SK-N-SH (cell line): ENCODE data around the gene ZBTB46. TPM values are rescaled to one million over a fixed set of nuclear protein-coding genes. Genes with fewer than 3 reads are reported as not detected.

ENCODE experiments used
- CTCF ChIA-PET: fragments of 300-600, 350-600 bp; formaldehyde crosslinking; extraction: SDS; loops from one replicate; lab custom pipeline; 2021; lab: Yijun Ruan, JAX
- POLR2A ChIA-PET: fragments of 350-600 bp; sonication (Branson Sonifier 250); formaldehyde crosslinking; extraction: SDS; loops from one replicate; lab custom pipeline; 2020; ENCODE audit warnings: antibody characterized with exemption, inconsistent platforms; lab: Yijun Ruan, JAX
- DNase-seq: peaks from one replicate; pipeline ENCODE4 v3.0.0; 2012
- H2AFZ ChIP-seq: fragments of 200-600 bp; sonication (generic); 2 replicates; pipeline ENCODE4 v1.8.1; 2016; ENCODE audit warnings: antibody characterized with exemption, mild to moderate bottlenecking, low read depth
- H3F3A ChIP-seq: fragments of 200-600 bp; sonication (generic); replicated peaks from 2 replicates; pipeline ENCODE3; 2016; ENCODE audit warnings: antibody characterized with exemption, mild to moderate bottlenecking; ENCODE audit not compliant: insufficient read depth
- H3K27ac ChIP-seq, 2 experiments: fragments of 200-500 bp in 1 of 2; fragments of 200-600 bp in 1 of 2; sonication (Bioruptor generic) in 1 of 2; sonication (generic), shearing (Covaris generic) in 1 of 2; 2 replicates each; pipeline versions ENCODE4 v1.5.1 to v1.6.1; 2014 to 2016; ENCODE audit warnings: low read depth in 2 of 2, inconsistent platforms in 1 of 2, low read length in 1 of 2, mild to moderate bottlenecking in 1 of 2, mixed read lengths in 1 of 2
- H3K27me3 ChIP-seq: fragments of 200-600 bp; sonication (generic), shearing (Covaris generic); 2 replicates; pipeline ENCODE4 v1.6.1; 2016; ENCODE audit warnings: mixed run types; ENCODE audit not compliant: insufficient read depth
- H3K36me3 ChIP-seq, 2 experiments: fragments of 200-500 bp in 1 of 2; fragments of 200-600 bp in 1 of 2; sonication (Bioruptor generic) in 1 of 2; sonication (generic) in 1 of 2; replicated peaks in 1 of 2; 2 replicates each; pipeline versions ENCODE3 to v1.5.1; 2014 to 2016; ENCODE audit warnings: low read length in 1 of 2, mild to moderate bottlenecking in 1 of 2; ENCODE audit not compliant: insufficient read depth in 2 of 2, control insufficient read depth in 1 of 2
- H3K4me1 ChIP-seq, 2 experiments: fragments of 200-500 bp in 1 of 2; fragments of 200-600 bp in 1 of 2; sonication (Bioruptor generic) in 1 of 2; sonication (generic), shearing (Covaris generic) in 1 of 2; 2 replicates each; pipeline versions ENCODE4 v1.5.1 to v1.6.1; 2014 to 2016; ENCODE audit warnings: low read depth in 1 of 2, low read length in 1 of 2, mixed run types in 1 of 2; ENCODE audit not compliant: insufficient read depth in 2 of 2, control insufficient read depth in 1 of 2
- H3K4me2 ChIP-seq: fragments of 200-600 bp; sonication (generic), shearing (Covaris generic); 2 replicates; pipeline ENCODE4 v1.6.1; 2017; ENCODE audit warnings: mixed run types
- H3K4me3 ChIP-seq, 2 experiments: fragments of 200-500 bp in 1 of 2; fragments of 200-600 bp in 1 of 2; sonication (Bioruptor generic) in 1 of 2; sonication (generic), shearing (Covaris generic) in 1 of 2; 2 replicates each; pipeline versions ENCODE4 v1.5.1 to v1.8.1; 2014 to 2016; ENCODE audit warnings: low read depth in 2 of 2, inconsistent platforms in 1 of 2, low read length in 1 of 2, mild to moderate bottlenecking in 1 of 2, mixed read lengths in 1 of 2, moderate library complexity in 1 of 2
- H3K79me2 ChIP-seq: fragments of 200-600 bp; sonication (generic); 2 replicates; pipeline ENCODE4 v1.8.1; 2017; ENCODE audit warnings: mild to moderate bottlenecking; ENCODE audit not compliant: insufficient read depth
- H3K9ac ChIP-seq: fragments of 200-600 bp; sonication (generic); 2 replicates; pipeline ENCODE4 v1.6.1; 2017; ENCODE audit warnings: mixed run types
- H3K9me2 ChIP-seq: fragments of 200-600 bp; sonication (generic); 2 replicates; pipeline ENCODE4 v1.6.1; 2017; ENCODE audit warnings: mixed run types
- H3K9me3 ChIP-seq: fragments of 200-600 bp; sonication (generic); 2 replicates; pipeline ENCODE4 v1.6.1; 2017; ENCODE audit warnings: mixed run types, mild to moderate bottlenecking, moderate library complexity
- H4K20me1 ChIP-seq: fragments of 200-600 bp; sonication (generic); 2 replicates; pipeline ENCODE4 v1.6.1; 2017; ENCODE audit warnings: mild to moderate bottlenecking, mixed run types; ENCODE audit not compliant: insufficient read depth
- CHD2 ChIP-seq: fragments of 150-350 bp; IDR thresholded peaks from 2 replicates; pipeline ENCODE4 v1.6.1; 2018; ENCODE audit warnings: low read length; ENCODE audit not compliant: partially characterized antibody
- EP300 ChIP-seq, 2 experiments: IDR thresholded peaks; 2 replicates each; pipeline versions ENCODE4 v1.4.0 to v1.6.1; 2012; ENCODE audit warnings: borderline replicate concordance in 1 of 2, low read depth in 1 of 2, low read length in 1 of 2
- FOXJ3 ChIP-seq: sonication (generic); formaldehyde crosslinking; IDR thresholded peaks from 2 replicates; pipeline ENCODE4 v1.5.1; 2020; ENCODE audit warnings: mild to moderate bottlenecking, missing genetic modification reagents
- FOXM1 ChIP-seq: IDR thresholded peaks from 2 replicates; pipeline ENCODE4 v1.4.0; 2012; ENCODE audit warnings: low read depth, mild to moderate bottlenecking
- GABPA ChIP-seq: IDR thresholded peaks from 2 replicates; pipeline ENCODE4 v1.4.0; 2012; ENCODE audit warnings: low read depth, mild to moderate bottlenecking
- GATA2 ChIP-seq: sonication (generic); formaldehyde crosslinking; IDR thresholded peaks from 2 replicates; pipeline ENCODE4 v1.5.0; 2020; ENCODE audit warnings: mild to moderate bottlenecking, missing genetic modification reagents
- JUND ChIP-seq: IDR thresholded peaks from 2 replicates; pipeline ENCODE4 v1.4.0; 2012
- MXI1 ChIP-seq: IDR thresholded peaks from 2 replicates; pipeline ENCODE4 v1.6.1; 2012; ENCODE audit warnings: mild to moderate bottlenecking, low read depth, low read length, improper control_type of control experiment
- NFIC ChIP-seq: IDR thresholded peaks from 2 replicates; pipeline ENCODE4 v1.4.0; 2012; ENCODE audit warnings: borderline replicate concordance
- NRF1 ChIP-seq: IDR thresholded peaks from 2 replicates; pipeline ENCODE4 v1.6.1; 2012; ENCODE audit warnings: low read depth, mild to moderate bottlenecking, low read length
- PBX3 ChIP-seq: IDR thresholded peaks from 2 replicates; pipeline ENCODE4; 2012
- POLR2AphosphoS5 ChIP-seq: IDR thresholded peaks from 2 replicates; pipeline ENCODE4 v1.6.1; 2012; ENCODE audit warnings: low read depth, low read length
- RAD21 ChIP-seq: IDR thresholded peaks from 2 replicates; pipeline ENCODE4 v1.6.1; 2012; ENCODE audit warnings: mild to moderate bottlenecking, low read length
- RCOR1 ChIP-seq: fragments of 150-350 bp; IDR thresholded peaks from 2 replicates; pipeline ENCODE4 v1.6.1; 2017; ENCODE audit warnings: antibody characterized with exemption, low read length
- REST ChIP-seq: IDR thresholded peaks from 2 replicates; pipeline ENCODE4 v1.6.1; 2012; ENCODE audit warnings: mild to moderate bottlenecking, low read depth, low read length, moderate library complexity
- RXRA ChIP-seq: IDR thresholded peaks from 2 replicates; pipeline ENCODE4 v1.4.0; 2012; ENCODE audit warnings: low read depth, mild to moderate bottlenecking, borderline replicate concordance
- TEAD4 ChIP-seq: IDR thresholded peaks from 2 replicates; pipeline ENCODE4 v1.4.0; 2012; ENCODE audit warnings: mild to moderate bottlenecking, borderline replicate concordance; ENCODE audit not compliant: insufficient read depth
- YY1 ChIP-seq: IDR thresholded peaks from 2 replicates; pipeline ENCODE4 v1.4.0; 2012; ENCODE audit warnings: low read depth, mild to moderate bottlenecking
- WGBS: methylation state at CpG from one replicate; pipeline ENCODE4 v1.1.6; 2017; ENCODE audit warnings: low lambda C conversion rate; 5-methylcytosine and 5-hydroxymethylcytosine counted together
- polyA plus RNA-seq, 3 experiments: library from polyadenylated mRNA; depleted of rRNA; stranded (reverse); fragments of >200 nt; gene quantifications; 2 replicates each; pipeline ENCODE4 v1.2.3, GENCODE V29; 2012
- TF ChIP-seq, protein P1 (sequence below): IDR thresholded peaks from 2 replicates; pipeline ENCODE4 v1.4.0; 2012; ENCODE audit warnings: low read depth, borderline replicate concordance
- TF ChIP-seq, protein P2 (sequence below): IDR thresholded peaks from 2 replicates; pipeline ENCODE4 v1.4.0; 2012; ENCODE audit warnings: low read depth, borderline replicate concordance

ZBTB46 gene
- polyA plus RNA-seq, 1 of the 3 experiments (the other 2 are of a cell fraction), result 0.15 TPM

GRCh38 chr20:63755933-63756647, 75.0 kb downstream of the ZBTB46 start:
- Histone ChIP-seq H2AFZ (no peak overlapping the region), H3K27me3 (no peaks in the 10 kb centered on the region), H3K4me2 (no peak overlapping the region), H3K36me3 (no peaks in the 10 kb centered on the region), H4K20me1 (no peaks in the 10 kb centered on the region), H3K9ac (no peak overlapping the region), H3K4me3 (no peak overlapping the region), H3K9me2 (no peaks in the 10 kb centered on the region), H3K27ac (no peak overlapping the region), H3K9me3 (no peaks in the 10 kb centered on the region), H3K4me1 (peaks cover 0 to 10% of the 10 kb centered on the region in 2 experiments; a peak in 1 of 4 replicates), H3K79me2 (no peaks in the 10 kb centered on the region), H3F3A (no peaks in the 10 kb centered on the region)
- 73% methylated on average over 17 of the region's 18 CpGs for WGBS
- POLR2A ChIA-PET, result no interaction called here
- DNase-seq, result no peak
- CTCF ChIA-PET, result interaction anchor here (1.2 to 1.6 kb wide), 2 partner anchors 20 to 30 kb away, joined by 5 read pairs; no protein-coding TSS in a partner anchor
- TF ChIP-seq NFIC (no peak), FOXM1 (no peak), FOXJ3 (CRISPR knock-in tag) (no peak), YY1 (no peak), RXRA (no peak), PBX3 (no peak), TEAD4 (no peak), JUND (no peak), CHD2 (no peak), MXI1 (no peak), RAD21 (no peak), POLR2AphosphoS5 (no peak), GABPA (no peak)
- TF ChIP-seq, protein P1, sequence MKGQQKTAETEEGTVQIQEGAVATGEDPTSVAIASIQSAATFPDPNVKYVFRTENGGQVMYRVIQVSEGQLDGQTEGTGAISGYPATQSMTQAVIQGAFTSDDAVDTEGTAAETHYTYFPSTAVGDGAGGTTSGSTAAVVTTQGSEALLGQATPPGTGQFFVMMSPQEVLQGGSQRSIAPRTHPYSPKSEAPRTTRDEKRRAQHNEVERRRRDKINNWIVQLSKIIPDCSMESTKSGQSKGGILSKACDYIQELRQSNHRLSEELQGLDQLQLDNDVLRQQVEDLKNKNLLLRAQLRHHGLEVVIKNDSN, result no peak

- Histone ChIP-seq H2AFZ (no peak overlapping the region), H3K4me2 (no peak overlapping the region), H3K9ac (no peak overlapping the region), H3K4me1 (peaks cover 0 to 10% of the 10 kb centered on the region in 2 experiments; a peak in 1 of 4 replicates), H4K20me1 (no peaks in the 10 kb centered on the region), H3K9me3 (no peaks in the 10 kb centered on the region), H3K9me2 (no peaks in the 10 kb centered on the region), H3K4me3 (no peak overlapping the region), H3K27me3 (no peaks in the 10 kb centered on the region), H3F3A (peaks cover 4% of the 10 kb centered on the region), H3K79me2 (no peaks in the 10 kb centered on the region), H3K36me3 (no peaks in the 10 kb centered on the region), H3K27ac (no peak overlapping the region)
- WGBS, result 80% methylated on average over 16 of the region's 16 CpGs
- POLR2A ChIA-PET, result no interaction called here
- DNase-seq, result peak; percentile 48
- CTCF ChIA-PET, result interaction anchor here (1.0 to 1.7 kb wide), 2 partner anchors 25 to 32 kb away, joined by 4 to 6 read pairs; no protein-coding TSS in a partner anchor
- TF ChIP-seq PBX3 (no peak), GATA2 (CRISPR knock-in tag) (no peak), FOXJ3 (CRISPR knock-in tag) (no peak), REST (no peak), NRF1 (no peak), RCOR1 (no peak), RXRA (no peak), EP300 (IDR thresholded peaks at IDR 0.05; ENCODE audit: borderline replicate concordance in 1 of 2, low read depth in 1 of 2, low read length in 1 of 2) (no peak)
- TF ChIP-seq, protein P2, sequence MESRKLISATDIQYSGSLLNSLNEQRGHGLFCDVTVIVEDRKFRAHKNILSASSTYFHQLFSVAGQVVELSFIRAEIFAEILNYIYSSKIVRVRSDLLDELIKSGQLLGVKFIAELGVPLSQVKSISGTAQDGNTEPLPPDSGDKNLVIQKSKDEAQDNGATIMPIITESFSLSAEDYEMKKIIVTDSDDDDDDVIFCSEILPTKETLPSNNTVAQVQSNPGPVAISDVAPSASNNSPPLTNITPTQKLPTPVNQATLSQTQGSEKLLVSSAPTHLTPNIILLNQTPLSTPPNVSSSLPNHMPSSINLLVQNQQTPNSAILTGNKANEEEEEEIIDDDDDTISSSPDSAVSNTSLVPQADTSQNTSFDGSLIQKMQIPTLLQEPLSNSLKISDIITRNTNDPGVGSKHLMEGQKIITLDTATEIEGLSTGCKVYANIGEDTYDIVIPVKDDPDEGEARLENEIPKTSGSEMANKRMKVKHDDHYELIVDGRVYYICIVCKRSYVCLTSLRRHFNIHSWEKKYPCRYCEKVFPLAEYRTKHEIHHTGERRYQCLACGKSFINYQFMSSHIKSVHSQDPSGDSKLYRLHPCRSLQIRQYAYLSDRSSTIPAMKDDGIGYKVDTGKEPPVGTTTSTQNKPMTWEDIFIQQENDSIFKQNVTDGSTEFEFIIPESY, result no peak
Measured at GRCh38 chr20:63754008-63754407, 77.1 kb downstream of the ZBTB46 start.
